K562 (cell line): ENCODE measurements around the gene PYM1. TPM values are rescaled to one million over a fixed set of nuclear protein-coding genes. Genes with fewer than 3 reads are reported as not detected.
A peak's percentile ranks its signal among the peaks of the same experiment; 100 is the strongest.

ENCODE experiments used
- C11orf30 ChIP-seq: fragments of 450-650 bp; IDR thresholded peaks from 2 replicates; pipeline ENCODE4 v1.6.1; 2016; ENCODE audit warnings: low read depth, mild to moderate bottlenecking
- CEBPB ChIP-seq: fragments of 450-650 bp; IDR thresholded peaks from 2 replicates; pipeline ENCODE4 v1.6.1; 2016; ENCODE audit warnings: missing genetic modification characterization, missing compliant biosample characterization
- CEBPG ChIP-seq, 3 experiments: fragments of 200-800 bp in 1 of 3; sonication (Bioruptor generic) in 1 of 3; sonication (generic) in 1 of 3; formaldehyde crosslinking in 1 of 3; IDR thresholded peaks in 2 of 3; conservative IDR thresholded peaks in 1 of 3; 2 replicates each; pipeline versions ENCODE4 v1.6.1 to v1.8.0; 2016 to 2022; ENCODE audit warnings: missing compliant biosample characterization in 2 of 3, missing genetic modification characterization in 2 of 3, mild to moderate bottlenecking in 1 of 3, missing genetic modification reagents in 1 of 3
- KAT8 ChIP-seq: fragments of 450-650 bp; IDR thresholded peaks from 2 replicates; pipeline ENCODE4 v1.6.1; 2016; ENCODE audit warnings: low read depth, mild to moderate bottlenecking
- NELFE ChIP-seq: IDR thresholded peaks from 2 replicates; pipeline ENCODE4 v1.6.1; 2011; ENCODE audit warnings: mild to moderate bottlenecking; ENCODE audit not compliant: insufficient read depth, insufficient read length
- NEUROD1 ChIP-seq: fragments of 150-350 bp; IDR thresholded peaks from 2 replicates; pipeline ENCODE4 v1.6.1; 2014; ENCODE audit warnings: borderline replicate concordance, low read length, low read depth; ENCODE audit not compliant: partially characterized antibody
- NFYB ChIP-seq: IDR thresholded peaks from 2 replicates; pipeline ENCODE4 v1.6.1; 2011; ENCODE audit warnings: mild to moderate bottlenecking, moderate library complexity; ENCODE audit not compliant: insufficient read length; ENCODE audit errors: extremely low read depth
- NONO ChIP-seq, 2 experiments: fragments of 200-400 bp in 1 of 2; fragments of 450-650 bp in 1 of 2; formaldehyde crosslinking in 1 of 2; IDR thresholded peaks; 2 replicates each; pipeline ENCODE4 v1.6.1; 2017; ENCODE audit warnings: low read depth in 2 of 2, mild to moderate bottlenecking in 2 of 2, moderate library complexity in 2 of 2, low read length in 1 of 2
- NR2C1 ChIP-seq, 2 experiments: fragments of 450-650 bp; IDR thresholded peaks; 2 replicates each; pipeline ENCODE4 v1.6.1; 2017; ENCODE audit warnings: mild to moderate bottlenecking in 2 of 2, antibody characterized with exemption in 1 of 2, inconsistent platforms in 1 of 2, missing compliant biosample characterization in 1 of 2, missing genetic modification characterization in 1 of 2
- PTRF ChIP-seq: fragments of 450-650 bp; IDR thresholded peaks from 2 replicates; pipeline ENCODE4 v1.6.1; 2016; ENCODE audit warnings: mild to moderate bottlenecking, missing genetic modification characterization, missing compliant biosample characterization
- PURB ChIP-seq: sonication (generic); formaldehyde crosslinking; IDR thresholded peaks from 2 replicates; pipeline ENCODE4 v1.9.0; 2021; ENCODE audit warnings: low read depth, mild to moderate bottlenecking, missing genetic modification reagents
- TBP ChIP-seq: optimal IDR thresholded peaks from 2 replicates; pipeline ENCODE3; 2011; ENCODE audit warnings: low read depth, low read length, improper control_type of control experiment
- ZC3H11A ChIP-seq: IDR thresholded peaks from 2 replicates; pipeline ENCODE4 v1.6.1; 2012; ENCODE audit warnings: low read depth, low read length, improper control_type of control experiment
- ZFP1 ChIP-seq: fragments of 450-650 bp; formaldehyde crosslinking; IDR thresholded peaks from 2 replicates; pipeline ENCODE4 v1.4.0; 2020; ENCODE audit warnings: mild to moderate bottlenecking, mixed read lengths
- ZNF184 ChIP-seq: sonication (generic); formaldehyde crosslinking; IDR thresholded peaks from 2 replicates; pipeline ENCODE4 v1.5.0; 2020; ENCODE audit warnings: missing genetic modification reagents
- ZNF316 ChIP-seq: fragments of 450-650 bp; IDR thresholded peaks from 2 replicates; pipeline ENCODE4 v1.6.1; 2016
- ZNF668 ChIP-seq: fragments of 250-450 bp; sonication (Bioruptor Pico); IDR thresholded peaks from 2 replicates; pipeline ENCODE4 v1.8.0; 2022; ENCODE audit warnings: mild to moderate bottlenecking, inconsistent platforms
- ZSCAN32 ChIP-seq: fragments of 450-650 bp; formaldehyde crosslinking; IDR thresholded peaks from 2 replicates; pipeline ENCODE4 v1.4.0; 2020; ENCODE audit warnings: mild to moderate bottlenecking, moderate library complexity
- polyA plus RNA-seq, 8 experiments: library from polyadenylated mRNA; depleted of rRNA in 4 of 8; stranded (reverse) in 5 of 8; unstranded in 3 of 8; fragments of >200 nt; fragmentation: Nextera tagmentation in 2 of 8; fragmentation: Illumina TruSeq in 1 of 8; extraction: Ambion mirVana in 2 of 8; extraction: Trizol in 1 of 8; gene quantifications; 2 replicates each; pipeline versions ENCODE4 v1.2.1 to v1.2.3, GENCODE V29; 2011 to 2014; ENCODE audit warnings: inconsistent platforms in 1 of 8, missing spikeins in 1 of 8
- total RNA-seq, 7 experiments: library from RNA; depleted of rRNA in 6 of 7; stranded (reverse); fragments of >200 nt in 6 of 7; fragmentation: Illumina TruSeq in 2 of 7; extraction: Trizol in 2 of 7; gene quantifications; 2 replicates each; pipeline versions ENCODE4 v1.2.1 to v1.2.3, GENCODE V29; 2011 to 2021; ENCODE audit warnings: low replicate concordance in 1 of 7
- TF ChIP-seq, protein P1 (sequence below), 2 experiments: fragments of 450-650 bp; IDR thresholded peaks; 2 replicates each; pipeline ENCODE4 v1.6.1; 2018; ENCODE audit warnings: mild to moderate bottlenecking in 2 of 2, low read depth in 1 of 2; ENCODE audit not compliant: partially characterized antibody in 2 of 2
- TF ChIP-seq, protein P2 (sequence below): fragments of 250-450 bp; sonication (Bioruptor Pico); IDR thresholded peaks from 2 replicates; pipeline ENCODE4 v1.5.0; 2020; ENCODE audit warnings: mild to moderate bottlenecking
- TF ChIP-seq, protein P3 (sequence below), 3 experiments: fragments of 200-800 bp in 1 of 3; sonication (Bioruptor generic) in 1 of 3; sonication (generic) in 1 of 3; formaldehyde crosslinking in 1 of 3; IDR thresholded peaks; 2 replicates each; pipeline versions ENCODE4 v1.6.1 to v1.8.0; 2016 to 2022; ENCODE audit warnings: mild to moderate bottlenecking in 2 of 3, missing compliant biosample characterization in 2 of 3, missing genetic modification characterization in 2 of 3, missing genetic modification reagents in 1 of 3

The PYM1 gene
- total and polyA plus RNA-seq, 9 of the 15 experiments (the other 6 are each of a cell fraction or from before 2014, with no cell fraction given) = 29.0 to 51.3 (median 34.1) TPM

DNA sequence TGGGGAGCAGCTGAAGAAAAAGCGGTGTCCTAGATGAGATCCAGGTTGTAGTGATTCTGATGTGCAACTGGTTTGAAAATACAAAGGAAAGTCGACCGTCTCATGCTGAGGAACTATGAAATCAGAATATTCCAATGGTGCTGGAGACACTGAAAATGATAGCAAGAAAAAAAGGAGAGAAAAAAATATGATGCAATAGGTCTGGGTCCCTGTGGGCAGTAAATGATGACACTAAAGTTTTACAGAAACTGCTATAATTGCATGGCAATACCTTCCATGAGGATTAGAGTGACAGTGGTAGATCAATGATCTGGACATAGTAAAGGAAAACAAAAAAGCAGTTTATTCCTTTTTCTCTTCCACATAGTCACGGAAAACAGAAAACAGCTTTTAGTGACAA lies 2.3 kb downstream of the PYM1 start (continued):
- TF ChIP-seq, protein P1, sequence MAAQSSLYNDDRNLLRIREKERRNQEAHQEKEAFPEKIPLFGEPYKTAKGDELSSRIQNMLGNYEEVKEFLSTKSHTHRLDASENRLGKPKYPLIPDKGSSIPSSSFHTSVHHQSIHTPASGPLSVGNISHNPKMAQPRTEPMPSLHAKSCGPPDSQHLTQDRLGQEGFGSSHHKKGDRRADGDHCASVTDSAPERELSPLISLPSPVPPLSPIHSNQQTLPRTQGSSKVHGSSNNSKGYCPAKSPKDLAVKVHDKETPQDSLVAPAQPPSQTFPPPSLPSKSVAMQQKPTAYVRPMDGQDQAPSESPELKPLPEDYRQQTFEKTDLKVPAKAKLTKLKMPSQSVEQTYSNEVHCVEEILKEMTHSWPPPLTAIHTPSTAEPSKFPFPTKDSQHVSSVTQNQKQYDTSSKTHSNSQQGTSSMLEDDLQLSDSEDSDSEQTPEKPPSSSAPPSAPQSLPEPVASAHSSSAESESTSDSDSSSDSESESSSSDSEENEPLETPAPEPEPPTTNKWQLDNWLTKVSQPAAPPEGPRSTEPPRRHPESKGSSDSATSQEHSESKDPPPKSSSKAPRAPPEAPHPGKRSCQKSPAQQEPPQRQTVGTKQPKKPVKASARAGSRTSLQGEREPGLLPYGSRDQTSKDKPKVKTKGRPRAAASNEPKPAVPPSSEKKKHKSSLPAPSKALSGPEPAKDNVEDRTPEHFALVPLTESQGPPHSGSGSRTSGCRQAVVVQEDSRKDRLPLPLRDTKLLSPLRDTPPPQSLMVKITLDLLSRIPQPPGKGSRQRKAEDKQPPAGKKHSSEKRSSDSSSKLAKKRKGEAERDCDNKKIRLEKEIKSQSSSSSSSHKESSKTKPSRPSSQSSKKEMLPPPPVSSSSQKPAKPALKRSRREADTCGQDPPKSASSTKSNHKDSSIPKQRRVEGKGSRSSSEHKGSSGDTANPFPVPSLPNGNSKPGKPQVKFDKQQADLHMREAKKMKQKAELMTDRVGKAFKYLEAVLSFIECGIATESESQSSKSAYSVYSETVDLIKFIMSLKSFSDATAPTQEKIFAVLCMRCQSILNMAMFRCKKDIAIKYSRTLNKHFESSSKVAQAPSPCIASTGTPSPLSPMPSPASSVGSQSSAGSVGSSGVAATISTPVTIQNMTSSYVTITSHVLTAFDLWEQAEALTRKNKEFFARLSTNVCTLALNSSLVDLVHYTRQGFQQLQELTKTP (IDR thresholded peaks at IDR 0.05; ENCODE audit: low read depth in 1 of 2, partially characterized antibody in 2 of 2) = no peak
- no peak for TF ChIP-seq PURB (CRISPR knock-in tag)
- no peak for TF ChIP-seq PTRF
- no peak for TF ChIP-seq NELFE
- TF ChIP-seq, protein P2, sequence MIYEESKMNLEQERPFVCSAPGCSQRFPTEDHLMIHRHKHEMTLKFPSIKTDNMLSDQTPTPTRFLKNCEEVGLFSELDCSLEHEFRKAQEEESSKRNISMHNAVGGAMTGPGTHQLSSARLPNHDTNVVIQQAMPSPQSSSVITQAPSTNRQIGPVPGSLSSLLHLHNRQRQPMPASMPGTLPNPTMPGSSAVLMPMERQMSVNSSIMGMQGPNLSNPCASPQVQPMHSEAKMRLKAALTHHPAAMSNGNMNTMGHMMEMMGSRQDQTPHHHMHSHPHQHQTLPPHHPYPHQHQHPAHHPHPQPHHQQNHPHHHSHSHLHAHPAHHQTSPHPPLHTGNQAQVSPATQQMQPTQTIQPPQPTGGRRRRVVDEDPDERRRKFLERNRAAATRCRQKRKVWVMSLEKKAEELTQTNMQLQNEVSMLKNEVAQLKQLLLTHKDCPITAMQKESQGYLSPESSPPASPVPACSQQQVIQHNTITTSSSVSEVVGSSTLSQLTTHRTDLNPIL = no peak
- no peak for TF ChIP-seq TBP
- TF ChIP-seq ZC3H11A = no peak
- no peak for TF ChIP-seq KAT8
- no peak for TF ChIP-seq ZNF184 (CRISPR knock-in tag)
- no peak for TF ChIP-seq NONO (IDR thresholded peaks at IDR 0.05; ENCODE audit: low read depth in 2 of 2, low read length in 1 of 2)
- peak; percentile 90 for TF ChIP-seq CEBPB
- TF ChIP-seq ZNF316 = peak; percentile 52; the same call in 1 of the 2 replicates
- no peak for TF ChIP-seq NR2C1 (IDR thresholded peaks at IDR 0.05)
- no peak for TF ChIP-seq NR2C1 (tag; IDR thresholded peaks at IDR 0.05)
- peak; percentile 40; the same call in 1 of the 2 replicates for TF ChIP-seq C11orf30
- no peak for TF ChIP-seq ZNF668 (CRISPR knock-in tag)
- TF ChIP-seq, protein P3, sequence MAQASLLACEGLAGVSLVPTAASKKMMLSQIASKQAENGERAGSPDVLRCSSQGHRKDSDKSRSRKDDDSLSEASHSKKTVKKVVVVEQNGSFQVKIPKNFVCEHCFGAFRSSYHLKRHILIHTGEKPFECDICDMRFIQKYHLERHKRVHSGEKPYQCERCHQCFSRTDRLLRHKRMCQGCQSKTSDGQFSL (CRISPR knock-in tag; IDR thresholded peaks at IDR 0.05) = no peak
- TF ChIP-seq, protein P3 (tag; IDR thresholded peaks at IDR 0.05) = no peak
- no peak for TF ChIP-seq NFYB
- peak; percentile 84 for TF ChIP-seq ZSCAN32 (CRISPR knock-in tag)
- peak; percentile 87 for TF ChIP-seq CEBPG (CRISPR knock-in tag; IDR thresholded peaks at IDR 0.05)
- peak; percentile 95 to 96 for TF ChIP-seq CEBPG (tag; conservative IDR thresholded peaks at IDR 0.05 in 1 of 2, IDR thresholded peaks at IDR 0.05 in 1 of 2)
- no peak for TF ChIP-seq ZFP1 (CRISPR knock-in tag)
- TF ChIP-seq NEUROD1 = no peak
